ENCODE results near the gene TBXAS1.

GRCh38 chr7:139990571-139991268 is 161.7 kb downstream of the TBXAS1 start:
- TF ChIP-seq POLR2AphosphoS5 (IDR thresholded peaks at IDR 0.05) (no peak), CTCF (IDR thresholded peaks at IDR 0.05) (no peak), POLR2A (IDR thresholded peaks at IDR 0.05; ENCODE audit: low read depth) (no peak), EP300 (IDR thresholded peaks at IDR 0.05) (no peak)

All from esophagus muscularis mucosa (tissue), 4 donors.